Stimulated activated CD4-positive, alpha-beta T cell treated with anti-CD3 and anti-CD28 coated beads, TNF-alpha, amount 100 ng/mL, for 24 hours (primary cell): Measurements from ENCODE around the gene LHFPL3.

Experiments
- DNase-seq, 3 experiments: peaks; one replicate each; pipeline ENCODE4 v3.0.0-alpha.2; 2020; ENCODE audit warnings: low read depth in 3 of 3

The LHFPL3 gene

GRCh38 chr7:104795616-104796398 is 467.4 kb downstream of the LHFPL3 start:
- no peak for DNase-seq

- no peak for DNase-seq
Observed at GRCh38 chr7:104800307-104800706, 471.9 kb downstream of the LHFPL3 start.

DNA sequence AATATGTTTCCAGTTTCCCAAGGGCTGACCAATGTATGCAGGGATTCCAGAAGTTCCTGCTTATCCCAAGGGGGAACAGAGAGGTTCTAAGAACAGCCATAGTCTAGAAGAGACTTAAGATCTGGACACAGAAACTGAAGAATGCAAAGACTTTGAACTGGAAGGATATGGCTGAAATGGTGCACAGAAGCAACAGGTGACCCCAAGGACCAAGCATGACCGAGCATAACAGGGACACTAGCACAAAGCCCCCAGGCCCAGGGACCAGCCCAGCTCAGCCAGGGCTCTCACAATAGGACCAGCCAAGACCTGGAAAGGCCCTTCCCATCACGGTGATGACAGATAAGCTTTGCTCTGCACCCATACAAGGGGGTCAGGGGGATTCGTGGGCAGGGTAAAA is 472.6 kb downstream of the LHFPL3 start:
- DNase-seq: no peak

DNA sequence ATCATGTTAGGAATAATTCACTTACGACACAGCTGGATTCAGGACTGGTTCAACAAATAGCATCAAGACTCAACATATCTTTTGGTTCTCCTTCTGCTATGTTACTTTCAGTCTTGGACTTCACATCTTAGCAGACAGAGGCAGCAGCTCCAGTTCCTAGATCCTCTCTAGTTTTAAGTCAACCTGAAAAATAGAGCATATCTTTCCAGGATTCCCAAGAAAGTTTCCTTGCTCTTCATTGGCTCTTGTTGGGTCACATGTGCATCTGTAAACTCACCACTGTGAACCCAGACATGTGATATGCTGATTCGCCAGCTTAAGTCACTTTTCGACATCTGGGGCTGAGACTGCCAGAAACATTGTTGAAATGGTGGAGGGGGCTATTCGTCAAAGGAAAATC is 475.5 kb downstream of the LHFPL3 start:
- no peak for DNase-seq

DNA sequence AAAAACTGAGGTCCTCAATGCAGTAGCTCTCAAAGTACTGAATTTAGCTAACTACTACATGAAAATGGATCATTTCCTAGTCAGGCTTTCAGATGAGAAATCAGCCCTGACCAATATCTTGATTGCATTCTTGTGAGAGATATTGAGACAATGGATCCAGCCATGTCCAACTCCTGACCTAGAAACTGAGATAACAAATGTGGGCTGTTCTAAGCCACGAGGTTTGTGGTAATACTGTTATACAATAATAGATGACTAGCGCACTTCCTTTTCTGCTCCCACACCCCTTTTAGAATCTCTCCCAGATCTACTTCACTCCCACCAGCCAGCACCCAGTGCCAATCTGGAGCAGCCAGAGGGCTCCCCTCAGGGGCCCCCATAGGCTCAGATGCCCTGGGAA is 476.3 kb downstream of the LHFPL3 start:
- DNase-seq: no peak

DNA sequence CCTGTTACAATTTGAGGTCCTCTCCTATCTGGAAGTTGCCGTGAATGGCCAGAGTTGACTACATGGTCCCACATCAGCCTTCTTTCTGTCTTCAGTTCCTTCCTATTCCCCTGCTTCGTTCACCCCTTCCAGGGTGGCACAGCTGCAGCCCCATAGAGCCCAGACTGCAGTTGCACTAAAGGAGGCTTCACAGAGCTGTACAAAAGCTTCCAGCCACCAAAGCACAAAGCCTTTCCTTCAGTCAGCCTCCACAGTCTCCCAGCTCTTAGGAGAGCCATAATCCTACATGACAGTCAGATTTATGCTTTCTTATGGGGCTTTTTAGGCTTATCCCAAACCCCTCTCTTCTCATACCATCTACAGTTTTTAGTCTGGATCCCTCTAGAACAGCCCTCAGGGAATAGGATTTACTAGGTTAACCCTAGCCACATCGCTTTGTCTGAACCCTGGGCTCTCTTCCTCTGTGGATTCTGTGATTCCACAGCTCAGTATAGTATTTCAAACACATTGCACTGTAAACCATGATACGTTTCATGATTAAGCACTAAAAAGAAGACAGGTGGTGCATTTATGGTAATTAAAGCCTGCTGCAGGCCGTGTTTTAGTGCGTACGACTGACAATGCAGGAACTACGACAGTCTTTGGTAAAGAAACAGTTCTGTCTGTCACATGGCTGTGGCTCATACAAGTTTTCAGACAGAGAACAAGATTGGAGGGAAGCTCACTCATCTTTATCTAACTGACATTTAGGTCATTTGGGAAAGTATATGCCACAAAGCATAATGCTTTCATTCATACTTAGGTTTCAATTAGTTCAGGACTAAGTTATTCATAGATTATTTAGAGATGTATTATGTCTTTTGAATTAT is 477.3 kb downstream of the LHFPL3 start:
- DNase-seq: no peak

- no peak for DNase-seq
Observed at GRCh38 chr7:104807671-104808070, 479.3 kb downstream of the LHFPL3 start.

- DNase-seq: no peak
Observed at GRCh38 chr7:104809906-104810305, 481.5 kb downstream of the LHFPL3 start.

GRCh38 chr7:104814126-104814525 is 485.7 kb downstream of the LHFPL3 start:
- no peak for DNase-seq

DNA sequence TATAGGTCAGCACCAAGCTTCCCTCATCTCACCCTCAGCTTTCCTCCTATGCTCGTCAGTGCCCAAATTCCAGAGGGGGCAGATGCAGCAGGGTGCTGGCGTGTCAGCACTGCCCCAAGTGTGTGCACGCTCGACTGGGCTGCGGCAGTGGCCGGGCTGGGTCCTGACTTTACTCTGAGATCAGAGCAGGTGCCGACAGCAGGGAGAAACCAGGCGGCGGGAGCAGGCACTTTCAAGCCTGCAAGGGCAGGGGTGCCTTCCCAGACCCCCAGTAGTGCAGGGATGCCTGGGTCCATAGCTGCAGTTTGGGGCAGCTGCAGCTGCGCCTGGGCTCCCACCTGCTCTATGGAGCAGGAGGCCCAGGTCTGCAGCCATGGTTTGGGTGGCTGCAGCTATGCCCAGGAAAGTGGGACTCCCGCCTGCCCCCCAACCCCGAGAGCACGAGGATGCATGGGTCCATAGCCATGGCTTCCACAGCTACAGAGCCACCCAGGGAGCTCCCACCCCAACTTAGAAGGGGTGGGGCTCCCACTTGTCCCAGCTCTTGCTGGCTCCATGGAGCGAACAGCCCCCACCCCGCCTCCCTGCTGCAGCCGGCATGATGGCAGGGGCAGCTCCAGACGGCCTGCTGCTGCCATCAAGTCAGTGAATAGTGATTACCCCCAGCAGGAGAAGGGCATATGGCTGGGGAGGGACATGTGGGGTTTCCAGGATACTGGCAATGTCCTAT is 486.4 kb downstream of the LHFPL3 start:
- DNase-seq: no peak

GRCh38 chr7:104816537-104816936 is 488.1 kb downstream of the LHFPL3 start:
- no peak for DNase-seq

GRCh38 chr7:104818961-104819880 is 490.8 kb downstream of the LHFPL3 start:
- no peak for DNase-seq

GRCh38 chr7:104820836-104821535 is 492.6 kb downstream of the LHFPL3 start:
- DNase-seq: no peak

GRCh38 chr7:104823177-104823576 is 494.8 kb downstream of the LHFPL3 start:
- DNase-seq: no peak

DNA sequence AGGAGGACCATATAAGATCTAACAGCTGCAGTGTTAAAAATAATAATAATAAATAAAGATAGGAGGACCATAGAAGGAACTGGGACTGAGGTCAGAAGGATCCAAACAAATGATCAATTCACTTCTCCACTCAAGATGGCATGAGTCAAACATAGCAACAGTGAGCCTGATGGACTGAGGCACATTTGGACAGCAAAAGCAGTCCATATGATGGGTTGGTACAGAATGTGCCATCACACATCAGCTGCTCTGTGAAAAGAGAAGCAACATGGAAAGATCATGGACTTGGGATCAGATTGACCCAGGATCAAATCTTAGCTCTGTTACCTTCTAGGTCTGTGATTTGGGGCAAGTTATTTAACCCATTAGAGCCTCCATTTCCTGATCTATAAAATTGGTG is 496.7 kb downstream of the LHFPL3 start:
- DNase-seq: no peak

GRCh38 chr7:104826135-104826534 is 497.7 kb downstream of the LHFPL3 start:
- no peak for DNase-seq

DNA sequence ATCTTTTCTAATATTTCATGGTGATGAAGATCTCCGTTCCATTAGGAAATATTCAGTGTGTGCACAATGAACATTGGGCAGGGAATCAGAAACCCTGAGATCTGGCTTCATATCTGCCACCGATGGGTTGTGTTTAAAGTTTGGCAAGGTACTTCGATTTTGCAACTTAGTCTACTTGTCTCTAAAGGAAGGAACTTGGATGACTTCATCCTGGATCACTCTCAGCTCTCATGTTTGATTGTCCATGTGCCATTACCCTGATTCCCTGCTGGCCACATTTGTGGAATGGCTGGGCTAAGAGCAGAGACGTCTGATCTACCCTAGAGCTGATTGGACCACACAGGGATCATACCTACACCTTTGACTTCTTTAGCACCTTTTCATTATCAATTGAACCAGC is 508.6 kb downstream of the LHFPL3 start:
- no peak for DNase-seq

GRCh38 chr7:104838537-104839299 is 510.3 kb downstream of the LHFPL3 start:
- DNase-seq: no peak

GRCh38 chr7:104839842-104840241 is 511.4 kb downstream of the LHFPL3 start:
- DNase-seq: no peak

DNA sequence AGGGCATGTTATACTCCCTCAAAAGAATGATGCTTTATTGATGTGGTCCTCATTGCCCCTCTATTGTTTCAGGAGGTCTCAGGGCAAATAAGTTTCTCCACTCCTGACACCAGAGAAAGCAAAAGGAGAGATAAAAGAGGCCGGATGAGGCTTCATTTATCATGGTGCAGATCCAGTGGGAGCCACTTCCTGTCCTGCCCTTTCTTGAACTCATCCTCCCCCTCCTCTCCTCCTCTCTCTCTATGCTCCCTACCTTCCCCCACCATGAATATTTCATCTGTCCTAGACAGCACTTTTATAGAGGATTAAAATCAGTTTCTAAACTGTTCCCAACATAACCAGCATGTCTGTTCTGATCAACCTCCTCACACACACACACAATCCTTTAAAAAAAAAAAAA is 513.4 kb downstream of the LHFPL3 start:
- DNase-seq: no peak
